Bronchial epithelial cell (primary cell): Measurements from ENCODE around the gene RACGAP1. TPM values are rescaled to one million over a fixed set of nuclear protein-coding genes. Genes with fewer than 3 reads are reported as not detected.
A peak's percentile ranks its signal among the peaks of the same experiment; 100 is the strongest.

ENCODE experiments used
- DNase-seq: peaks from one replicate; pipeline ENCODE4 v3.0.0-alpha.2; 2010; ENCODE audit warnings: low read depth
- FAIRE-seq: peaks from 2 replicates; lab custom pipeline; 2011; peaks lifted over from hg19 to GRCh38; lab: Jason Lieb, UNC
- H3K27me3 ChIP-seq: 2 replicates; pipeline ENCODE4 v1.5.1; 2011; ENCODE audit warnings: low read length; ENCODE audit not compliant: control insufficient read depth, insufficient read depth
- H3K36me3 ChIP-seq: 2 replicates; pipeline ENCODE4 v1.5.1; 2011; ENCODE audit warnings: low read length; ENCODE audit not compliant: control insufficient read depth, insufficient read depth
- H3K4me3 ChIP-seq: 2 replicates; pipeline ENCODE4 v1.5.1; 2011; ENCODE audit warnings: mild to moderate bottlenecking, low read depth, low read length, control low read depth
- CTCF ChIP-seq: IDR thresholded peaks from 2 replicates; pipeline ENCODE4 v1.5.1; 2011; ENCODE audit warnings: mild to moderate bottlenecking, moderate library complexity, low read length, control low read depth, inconsistent platforms; ENCODE audit not compliant: insufficient read depth, severe bottlenecking
- total RNA-seq: library from RNA; depleted of rRNA; stranded (reverse); fragments of >200 nt; gene quantifications from 2 replicates; pipeline ENCODE4 v1.2.1, GENCODE V29; 2014

Gene RACGAP1
- total RNA-seq, 1 donor from 2014 or later = 11.3 TPM

- no peak for TF ChIP-seq CTCF
- Histone ChIP-seq H3K27me3 (no peaks in the 10 kb centered on the region), H3K36me3 (no peaks in the 10 kb centered on the region), H3K4me3 (no peak overlapping the region)
- DNase-seq (no peak), FAIRE-seq (no peak)
These were observed 16.0 kb upstream of the RACGAP1 start for GRCh38 chr12:50041062-50041860.

- DNase-seq = no peak
- no peak for TF ChIP-seq CTCF
These were observed 15.4 kb upstream of the RACGAP1 start for GRCh38 chr12:50040657-50041056.

GRCh38 chr12:50039151-50039835 lies 14.0 kb upstream of the RACGAP1 start:
- TF ChIP-seq CTCF = peak; percentile 83
- FAIRE-seq (no peak), DNase-seq (peak; percentile 84)
- Histone ChIP-seq H3K27me3 (no peaks in the 10 kb centered on the region), H3K4me3 (no peak overlapping the region), H3K36me3 (no peaks in the 10 kb centered on the region)

More at GRCh38 chr12:50040657-50041056, 15.4 kb upstream of the RACGAP1 start:
- Histone ChIP-seq H3K36me3 (no peaks in the 10 kb centered on the region), H3K4me3 (no peak overlapping the region), H3K27me3 (no peaks in the 10 kb centered on the region)
- FAIRE-seq = no peak

- DNase-seq (no peak), FAIRE-seq (no peak)
- H3K27me3 ChIP-seq = no peaks in the 10 kb centered on the region
- no peaks in the 10 kb centered on the region for H3K36me3 ChIP-seq
- no peak overlapping the region for H3K4me3 ChIP-seq
- no peak for TF ChIP-seq CTCF
These were observed 13.0 kb upstream of the RACGAP1 start for GRCh38 chr12:50038336-50038735.

GRCh38 chr12:50032854-50033581 lies 7.7 kb upstream of the RACGAP1 start:
- FAIRE-seq = no peak
- peak overlapping the region; percentile 35 for H3K4me3 ChIP-seq
- DNase-seq = no peak

More at GRCh38 chr12:50032854-50033581, 7.7 kb upstream of the RACGAP1 start:
- H3K27me3 ChIP-seq = no peaks in the 10 kb centered on the region
- TF ChIP-seq CTCF = no peak
- no peaks in the 10 kb centered on the region for H3K36me3 ChIP-seq
